Heart left ventricle (tissue), 13 donors: ENCODE measurements around the gene SCYGR3.

ENCODE experiments used
- CTCF ChIP-seq, 12 donors: fragments of 200-600 bp; sonication (generic) in 4 of 12; IDR thresholded peaks; one replicate each; pipeline versions ENCODE4 v1.5.0 to v1.8.0; 2018 to 2022; ENCODE audit warnings: antibody characterized with exemption in 12 of 12, mild to moderate bottlenecking in 5 of 12
- POLR2A ChIP-seq, 2 donors: fragments of 450-650 bp; IDR thresholded peaks; one replicate each; pipeline ENCODE4 v1.6.1; 2017; ENCODE audit warnings: antibody characterized with exemption in 2 of 2, mild to moderate bottlenecking in 2 of 2, moderate library complexity in 2 of 2
- donor health status: ischemic (EF 13 %, LVEDD 7.1; RV severe dilation, severe dysfunction).
- donor health status: DM: no; HTN: yes; CAD: no.
- donor health status: DM: no; HTN: no; CAD: no.
- donor health status: ischemic (EF 25% LVEDD 6.9; RV normal size, moderate dysfunction).
- donor health status: ischemic (EF 25% LVEDD 5.7; RV mildly dilated, moderate dysfunction).
- donor health status: ischemic (EF 35%, LVEDD 5.7; RV mildly dilated, moderate dysfunction).
- donor health status: nonischemic (EF 11% LVEDD 7.7; RV severe dilation, severe dysfunction).
- donor health status: DM: yes; HTN: yes; CAD: no.
- donor health status: PGD.
- donor health status: ischemic (EF 29% LVEDD 5.4; RV normal size, mild dysfunction).
- donor health status: nonischemic (EF 23%, LVEDD 6.1; RV moderate dilation, normal function).

- no peak for TF ChIP-seq CTCF (IDR thresholded peaks at IDR 0.05)
- TF ChIP-seq POLR2A (IDR thresholded peaks at IDR 0.05) = no peak
Measured at GRCh38 chr2:227616631-227617030, 2.0 kb upstream of the SCYGR3 start.
